A549 treated with AZD9567 at 1 μM for 4 hours (cell line): ENCODE measurements around the gene HOXA4. TPM values are rescaled to one million over a fixed set of nuclear protein-coding genes. Genes with fewer than 3 reads are reported as not detected.

Experiments used
- total RNA-seq: library from RNA; stranded (reverse); fragments of 200-300 nt; extraction: Qiagen RNA extraction; gene quantifications from 5 replicates; pipeline ENCODE4 v1.2.3, GENCODE V29; 2022; ENCODE audit not compliant: insufficient read depth

The HOXA4 gene
- 1.1 to 1.7 TPM (median 1.4 TPM) in 4 of 5 replicates, not detected in the other for total RNA-seq

GRCh38 chr7:27130540-27131389, at the start of gene HOXA4:
Gene HOXA4, minus strand, starts transcription at chr7:27130757. Its CDS starts 24 bp downstream, at chr7:27130733.

GRCh38 chr7:27173956-27174873, 43.7 kb upstream of the HOXA4 start, which contains the start of gene HOXA10:
Gene HOXA10, minus strand, starts transcription at chr7:27174320. Its CDS starts 14 bp downstream, at chr7:27174306.

GRCh38 chr7:27165089-27165995, 34.8 kb upstream of the HOXA4 start, which contains the start of gene HOXA9:
Gene HOXA9, minus strand, starts transcription at chr7:27165537. Its CDS starts 80 bp downstream, at chr7:27165457.

GRCh38 chr7:27156508-27156898, 25.9 kb upstream of the HOXA4 start, which contains the start of gene HOXA7:
Gene HOXA7, minus strand, starts transcription at chr7:27156675. Its CDS starts 130 bp downstream, at chr7:27156545.

GRCh38 chr7:27151931-27152815, 21.6 kb upstream of the HOXA4 start, which contains the start of gene HOXA3:
Gene HOXA3, minus strand, starts transcription at chr7:27152583. Its CDS starts 41,943 bp downstream, at chr7:27110640.

GRCh38 chr7:27147199-27148030, 16.9 kb upstream of the HOXA4 start, which contains the start of gene HOXA6:
Gene HOXA6, minus strand, starts transcription at chr7:27147774. Its CDS starts 25 bp downstream, at chr7:27147749.

GRCh38 chr7:27143023-27143949, 12.7 kb upstream of the HOXA4 start, which contains the start of gene HOXA5:
Gene HOXA5, minus strand, starts transcription at chr7:27143681. Its CDS starts 74 bp downstream, at chr7:27143607.

GRCh38 chr7:27102581-27103442, 27.7 kb downstream of the HOXA4 start, which contains the start of gene HOXA2:
Gene HOXA2, minus strand, starts transcription at chr7:27102683. Its CDS starts 183 bp downstream, at chr7:27102500.

GRCh38 chr7:27095897-27096767, 34.4 kb downstream of the HOXA4 start, which contains the start of gene HOXA1:
Gene HOXA1, minus strand, starts transcription at chr7:27096000. Its CDS starts 88 bp downstream, at chr7:27095912.

Other genes starting within 250 kb of the HOXA4 start
- 1.3 to 3.9 TPM (median 2.8 TPM) in 5 replicates for gene HOXA1, start 34.8 kb downstream of the HOXA4 start, total RNA-seq
- gene HOXA2, start 28.1 kb downstream of the HOXA4 start, total RNA-seq, result 0.58 to 1.9 TPM (median 0.73 TPM) in 5 replicates
- gene HOXA5, start 12.9 kb upstream of the HOXA4 start, total RNA-seq, result 2.8 to 6.5 TPM (median 4.9 TPM) in 5 replicates
- 0.94 to 1.8 TPM (median 1.5 TPM) in 4 of 5 replicates, not detected in the other for gene HOXA6, start 17.0 kb upstream of the HOXA4 start, total RNA-seq
- gene HOXA3, start 21.8 kb upstream of the HOXA4 start, total RNA-seq, result 3.6 to 6.3 TPM (median 5.2 TPM) in 5 replicates
- gene HOXA7, start 25.9 kb upstream of the HOXA4 start, total RNA-seq, result 3.0 to 3.9 TPM (median 3.7 TPM) in 5 replicates
- 0.24 to 0.67 TPM (median 0.60 TPM) in 4 of 5 replicates, not detected in the other for gene HOXA9, start 34.8 kb upstream of the HOXA4 start, total RNA-seq
- gene HOXA10, start 43.6 kb upstream of the HOXA4 start, total RNA-seq, result 5.9 to 7.8 TPM (median 6.2 TPM) in 5 replicates
- 0.31 to 0.49 TPM (median 0.38 TPM) in 4 of 5 replicates, not detected in the other for gene HOXA11, start 54.5 kb upstream of the HOXA4 start, total RNA-seq
- 0.88 to 2.3 TPM (median 2.1 TPM) in 5 replicates for gene HOXA13, start 69.3 kb upstream of the HOXA4 start, total RNA-seq
- 0.05 to 0.14 TPM (median 0.06 TPM) in 4 of 5 replicates, not detected in the other for gene EVX1, start 112.0 kb upstream of the HOXA4 start, total RNA-seq